H4 (cell line): ENCODE results near the gene TRIM52. TPM values are rescaled to one million over a fixed set of nuclear protein-coding genes. Genes with fewer than 3 reads are reported as not detected.
A peak's percentile ranks its signal among the peaks of the same experiment; 100 is the strongest.

Experiments
- DNase-seq: peaks from one replicate; pipeline ENCODE4 v3.0.0-alpha.2; 2015; ENCODE audit warnings: low spot score
- total RNA-seq: library from RNA; depleted of rRNA; stranded (reverse); fragments of >200 nt; shearing (Covaris generic); gene quantifications from 2 replicates; pipeline ENCODE4 v1.2.3, GENCODE V29; 2014

Gene TRIM52
- total RNA-seq, 1 experiment from 2014 or later: 11.5 TPM

DNA sequence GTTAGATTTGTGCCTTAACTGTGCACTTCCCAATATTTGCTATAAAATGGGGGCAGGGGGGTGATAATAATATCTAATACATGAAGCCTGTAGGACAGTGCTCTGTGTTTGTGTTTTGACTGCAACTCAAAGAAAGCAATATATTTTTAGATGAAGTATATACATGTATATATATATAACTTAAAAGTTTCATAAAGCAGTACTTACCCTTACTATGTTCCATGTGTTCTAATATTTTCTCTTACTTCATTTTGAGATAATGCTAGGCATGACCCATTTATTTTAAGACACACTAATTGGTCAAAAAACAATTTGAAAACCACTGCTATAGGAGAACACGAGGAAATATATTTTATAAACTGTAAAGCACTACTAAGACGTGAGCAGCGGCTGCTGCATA, 2.4 kb downstream of the TRIM52 start:
- DNase-seq: no peak

DNA sequence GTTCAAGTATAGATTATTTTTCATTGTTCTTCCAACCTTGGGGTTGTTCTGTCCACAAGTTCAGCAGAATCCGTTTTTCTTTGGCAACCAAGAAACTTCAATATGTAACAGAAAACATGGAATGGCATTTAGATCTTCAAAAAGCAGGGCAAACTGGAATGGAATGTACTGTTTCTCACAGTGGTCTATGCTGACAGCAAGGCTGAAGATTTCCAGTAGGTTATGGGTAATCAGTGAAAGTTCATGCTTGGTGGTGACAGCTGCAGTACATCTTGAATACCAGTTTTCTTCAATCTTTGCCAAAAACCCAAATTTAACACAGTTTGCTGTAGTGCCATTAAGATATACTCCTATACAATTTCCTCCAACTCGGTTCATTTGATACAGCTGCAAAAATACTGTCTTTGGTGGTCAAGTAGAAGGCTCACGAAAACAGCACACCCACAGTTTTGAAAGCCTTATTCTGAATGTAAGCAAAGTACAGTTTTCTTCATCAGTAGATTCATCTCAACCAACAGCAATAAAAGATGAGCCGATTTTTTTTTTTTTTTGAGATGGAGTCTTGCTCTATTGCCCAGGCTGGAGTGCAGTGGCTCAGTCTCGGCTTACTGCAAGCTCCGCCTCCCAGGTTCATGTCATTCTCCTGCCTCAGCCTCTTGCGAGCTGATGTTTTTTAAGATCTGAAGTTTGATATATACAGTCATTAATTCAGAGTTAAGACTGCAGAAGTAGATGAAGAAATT, 4.9 kb downstream of the TRIM52 start:
- no peak for DNase-seq

DNA sequence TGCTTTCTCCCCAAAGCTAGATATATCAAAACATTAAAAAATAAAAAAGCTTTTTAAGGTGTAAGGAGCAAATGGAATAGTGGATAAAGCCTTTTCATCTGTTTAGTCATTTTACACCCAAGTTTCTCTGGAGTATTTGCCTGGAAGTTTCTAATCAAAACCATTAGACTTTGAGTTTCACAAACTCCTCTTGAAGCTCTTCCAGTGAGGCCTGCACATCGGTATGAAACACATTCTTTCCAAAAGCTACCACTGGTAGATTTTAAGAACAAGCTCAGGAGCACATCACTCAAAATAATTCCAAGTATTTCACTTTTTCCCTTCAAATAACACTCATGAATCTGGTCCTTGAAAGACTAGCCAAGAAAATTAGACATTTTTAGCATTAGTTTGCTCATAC, 5.7 kb downstream of the TRIM52 start:
- no peak for DNase-seq

DNA sequence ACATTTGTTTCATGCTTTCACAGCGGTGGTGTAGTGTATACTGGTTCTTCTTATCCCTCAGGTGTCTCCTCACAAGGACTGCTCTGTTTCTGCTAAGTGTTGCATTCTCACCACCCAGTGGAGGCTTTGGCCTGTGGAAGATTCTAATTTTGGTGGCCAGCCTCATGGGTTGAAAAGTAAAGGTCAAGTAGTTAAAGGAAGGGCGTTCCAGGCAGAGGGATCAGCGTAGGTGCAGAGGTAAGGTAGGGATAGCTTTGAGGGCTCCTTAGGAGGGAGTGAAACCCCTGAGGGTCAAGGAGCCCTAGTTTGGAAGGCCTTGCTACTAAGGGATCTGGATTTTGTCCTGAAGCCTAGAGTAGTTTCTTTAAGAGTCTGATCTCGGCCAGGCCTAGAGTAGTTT, 12.7 kb downstream of the TRIM52 start:
- no peak for DNase-seq

DNA sequence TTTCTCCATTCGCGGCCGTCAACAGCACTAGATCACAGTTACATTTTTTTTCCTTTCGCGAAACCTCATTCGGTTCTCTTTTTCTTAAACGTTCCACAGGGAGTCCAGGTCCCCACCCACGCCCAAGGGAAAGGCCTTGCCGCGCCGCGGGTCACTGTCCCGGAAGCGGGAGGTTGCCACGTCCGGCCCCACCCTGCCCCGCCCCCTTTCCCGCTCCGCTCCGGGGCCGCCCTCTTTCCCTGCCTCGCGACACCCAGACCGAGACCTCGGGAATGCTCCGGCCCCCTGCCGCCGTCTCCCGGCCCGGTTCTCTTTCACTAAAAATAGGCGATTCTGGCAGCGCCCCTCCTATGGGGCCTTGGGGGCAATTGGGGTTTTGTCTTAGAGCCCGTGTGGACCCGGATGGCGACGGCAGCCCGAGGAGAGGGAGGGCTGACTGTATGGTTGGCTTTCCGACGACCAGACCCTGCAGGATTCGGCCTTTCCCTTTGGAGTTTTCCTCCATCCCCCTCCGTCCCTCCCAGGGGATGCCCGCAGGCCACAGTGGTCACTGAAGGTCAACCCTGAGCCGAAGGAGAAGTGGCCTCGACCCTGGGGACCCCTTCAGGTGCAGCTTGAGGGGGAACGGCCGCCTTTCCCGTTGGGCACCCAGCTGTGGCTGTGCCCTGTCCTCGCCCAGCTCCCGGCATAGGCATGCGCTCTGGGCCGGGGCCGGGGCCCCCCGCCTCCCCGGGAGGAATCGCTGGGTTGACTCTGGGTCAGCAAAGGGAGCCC, 14.5 kb downstream of the TRIM52 start:
- DNase-seq: peak; percentile 85

DNA sequence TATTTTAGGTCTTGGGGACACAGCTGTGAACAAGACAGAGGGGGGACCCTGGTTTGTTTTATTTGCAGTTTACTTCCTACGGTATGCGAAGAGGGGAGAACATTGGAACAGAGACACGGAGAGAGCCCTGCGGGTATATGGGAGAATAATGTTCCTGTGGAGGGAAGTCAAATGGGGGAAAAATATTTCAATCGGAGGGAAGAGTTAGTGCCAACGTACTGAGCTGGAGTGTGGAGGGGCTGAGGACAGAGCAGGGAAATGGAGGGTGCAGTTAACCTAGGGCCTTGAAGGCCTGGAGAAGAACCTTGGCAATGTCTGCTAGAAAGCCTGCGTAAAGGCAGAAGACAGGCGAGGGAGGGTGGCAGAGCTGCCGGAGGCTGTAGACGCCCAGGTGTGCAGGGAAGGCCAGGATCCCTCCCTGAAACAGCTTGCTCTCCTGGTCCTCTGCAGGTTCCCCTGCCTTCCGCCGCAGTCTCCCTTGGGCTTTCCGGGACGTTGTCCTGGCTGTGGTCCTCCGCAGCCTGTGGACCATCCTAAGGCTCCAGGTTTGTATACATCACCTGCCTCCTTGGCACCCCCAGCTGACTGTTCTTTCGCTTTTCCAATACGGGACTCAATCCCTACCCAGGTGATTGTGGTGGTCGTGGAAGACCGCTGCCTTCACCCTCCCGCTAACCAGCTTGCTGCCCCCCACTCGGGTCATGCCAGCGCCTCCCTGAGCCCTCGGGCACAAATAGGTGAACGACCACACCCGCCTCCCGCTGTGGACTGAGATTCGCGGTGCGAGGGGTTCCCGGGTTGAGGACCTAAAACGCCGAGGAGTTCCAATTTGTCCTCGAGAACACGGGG, 15.3 kb downstream of the TRIM52 start:
- no peak for DNase-seq

DNA sequence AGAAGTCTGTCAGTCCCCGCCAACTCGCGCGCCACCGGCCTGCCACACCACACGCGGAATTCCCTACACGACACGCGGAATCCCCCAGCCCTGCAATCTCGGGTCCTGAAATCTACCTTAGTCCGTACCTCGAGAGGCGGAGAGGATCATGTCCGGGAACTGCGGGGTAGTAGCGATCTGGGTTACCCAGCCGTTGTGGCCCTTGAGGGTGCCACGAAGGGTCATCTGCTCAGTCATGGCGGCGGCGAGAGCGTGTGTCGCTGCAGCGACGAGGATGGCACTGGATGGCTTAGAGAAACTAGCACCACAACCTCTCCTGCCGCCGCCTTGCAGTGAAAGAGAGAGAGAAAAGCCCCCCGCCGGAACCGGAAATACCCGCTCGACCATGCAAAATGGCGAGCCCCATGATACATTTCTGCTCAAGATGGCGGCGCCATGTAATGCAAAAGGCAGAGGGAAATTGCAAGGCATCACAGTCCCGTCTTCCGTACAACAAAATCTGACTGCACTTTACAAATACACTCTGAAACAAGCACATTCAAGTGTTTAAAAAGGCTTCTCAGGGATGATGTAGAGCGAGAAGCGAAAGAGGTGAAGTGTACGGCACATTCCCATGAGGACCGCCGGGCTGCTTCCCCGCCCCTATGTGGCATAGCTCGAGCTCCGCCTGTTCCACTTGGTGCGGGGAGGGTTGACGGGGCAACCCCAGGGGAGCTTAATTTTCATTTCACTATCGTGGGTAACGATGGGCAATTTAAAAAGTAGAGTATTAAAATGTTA, 17.2 kb downstream of the TRIM52 start, which contains the start of gene RACK1:
Gene RACK1 (minus strand): TSS at position 343 of the 780 bp plus-strand sequence. CDS start 106 bp downstream, at position 237.
- peak; percentile 89 for DNase-seq

DNA sequence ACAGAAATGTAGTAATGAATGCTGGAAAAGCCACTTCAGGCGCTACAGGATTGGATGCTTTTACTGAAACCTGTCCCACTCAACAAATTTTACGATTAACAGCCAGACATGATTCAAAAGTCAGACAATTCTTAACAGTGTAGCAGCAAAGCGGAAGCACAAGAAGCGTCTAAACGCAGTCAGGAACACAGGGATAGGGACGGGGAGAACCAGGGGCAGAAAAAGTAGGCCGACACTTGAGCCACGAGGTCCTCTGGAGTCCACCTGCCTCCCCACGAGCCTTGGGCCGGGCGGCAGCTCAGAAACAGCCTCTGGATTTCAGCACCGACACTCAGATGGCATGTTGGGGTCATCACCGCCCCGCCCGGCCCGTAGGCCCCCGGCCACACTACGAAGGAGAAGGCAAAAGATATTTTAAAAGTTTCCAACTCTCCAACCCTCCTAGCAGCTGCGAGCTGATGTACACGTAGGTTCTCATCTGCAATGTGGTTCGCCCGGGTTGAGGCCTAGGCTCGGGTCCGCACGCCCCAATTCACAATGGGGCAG, 17.9 kb downstream of the TRIM52 start:
- no peak for DNase-seq

DNA sequence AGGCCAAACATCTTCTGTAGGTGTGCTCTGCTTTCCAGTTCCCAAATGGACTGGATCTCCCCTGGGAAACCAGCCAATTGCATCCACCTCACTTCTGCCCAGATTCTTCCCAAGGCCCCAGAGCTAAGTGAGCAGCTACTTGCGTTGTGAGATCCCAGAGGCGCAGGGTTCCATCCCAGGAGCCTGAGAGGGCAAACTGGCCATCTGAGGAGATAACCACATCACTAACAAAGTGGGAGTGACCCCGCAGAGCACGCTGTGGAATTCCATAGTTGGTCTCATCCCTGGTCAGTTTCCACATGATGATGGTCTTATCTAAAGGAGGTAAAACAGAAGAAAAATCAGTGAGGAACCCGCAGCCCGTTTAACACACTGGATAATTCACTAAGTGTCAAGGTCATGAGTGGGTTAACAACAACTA, 18.9 kb downstream of the TRIM52 start:
- peak; percentile 20 for DNase-seq

DNA sequence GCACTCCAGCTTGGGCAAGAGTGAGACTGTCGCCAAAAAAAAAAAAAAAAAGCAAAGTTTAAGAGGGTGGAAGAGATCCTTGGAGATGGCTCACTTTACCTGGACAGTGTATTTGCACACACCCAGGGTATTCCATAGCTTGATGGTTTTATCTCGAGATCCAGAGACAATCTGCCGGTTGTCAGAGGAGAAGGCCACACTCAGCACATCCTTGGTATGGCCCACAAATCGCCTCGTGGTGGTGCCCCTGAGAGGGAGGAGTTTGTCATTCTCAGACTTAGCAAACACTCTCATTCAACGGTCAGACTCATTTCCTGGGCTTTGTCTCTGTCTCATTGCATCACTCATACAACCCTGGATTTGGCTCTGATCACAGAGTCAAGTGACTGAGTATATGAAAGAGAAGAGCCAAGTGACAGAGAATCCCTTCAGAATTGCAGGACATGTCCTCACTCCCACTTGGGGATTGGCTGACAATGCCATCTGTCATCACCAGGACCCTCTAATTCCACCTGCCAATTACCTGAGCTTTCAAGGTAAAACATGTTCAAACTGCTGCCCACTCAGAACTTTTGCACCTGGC, 19.5 kb downstream of the TRIM52 start:
- DNase-seq: peak; percentile 90

DNA sequence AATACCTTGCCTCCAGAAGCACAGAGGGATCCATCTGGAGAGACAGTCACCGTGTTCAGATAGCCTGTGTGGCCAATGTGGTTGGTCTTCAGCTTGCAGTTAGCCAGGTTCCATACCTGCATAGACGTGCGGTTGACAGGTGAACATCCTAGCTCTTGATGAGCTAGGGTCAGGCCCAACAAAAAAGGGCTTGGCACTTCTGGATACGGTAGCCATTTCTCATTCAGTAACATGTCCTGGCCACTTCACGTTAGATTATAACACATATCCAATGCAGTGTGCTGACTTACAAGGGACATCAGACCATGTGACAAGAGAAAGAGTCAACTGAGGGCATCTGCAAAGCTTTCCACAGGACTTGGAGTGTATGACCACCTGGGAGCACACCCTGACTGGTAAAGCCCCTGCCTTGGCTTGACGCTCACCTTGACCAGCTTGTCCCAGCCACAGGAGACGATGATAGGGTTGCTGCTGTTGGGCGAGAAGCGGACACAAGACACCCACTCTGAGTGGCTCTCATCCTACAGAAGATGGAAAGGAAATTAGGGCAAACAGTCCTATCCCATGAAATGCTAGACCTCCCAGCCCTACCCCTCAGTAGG, 21.8 kb downstream of the TRIM52 start:
- no peak for DNase-seq

DNA sequence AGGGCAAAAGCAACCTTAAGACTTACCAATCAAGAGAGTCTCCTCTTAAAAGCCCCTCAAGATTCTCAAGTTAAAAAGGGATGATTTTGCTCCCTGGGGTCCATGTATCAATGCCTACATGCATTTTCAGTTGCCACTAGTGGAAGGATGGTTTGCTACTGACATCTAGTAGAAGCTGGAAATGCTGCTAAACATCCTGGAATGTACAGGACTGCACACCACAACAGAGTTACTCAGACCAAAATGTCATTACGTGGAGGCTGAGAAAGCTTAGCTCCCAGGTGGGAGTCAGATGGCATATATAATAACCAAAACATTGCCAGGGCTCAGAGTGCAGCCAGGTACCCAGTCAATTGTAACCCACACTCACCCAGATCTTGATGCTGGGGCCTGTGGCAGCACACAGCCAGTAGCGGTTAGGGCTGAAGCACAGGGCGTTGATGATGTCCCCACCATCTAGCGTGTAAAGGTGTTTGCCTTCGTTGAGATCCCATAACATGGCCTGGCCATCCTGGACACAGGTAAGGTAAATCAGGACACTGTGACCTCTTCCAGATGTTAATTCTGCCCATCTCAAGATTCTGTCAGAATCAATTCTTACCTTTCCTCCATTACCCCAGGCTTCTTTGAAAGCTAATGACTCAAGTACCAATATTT, 23.1 kb downstream of the TRIM52 start:
- DNase-seq: no peak

DNA sequence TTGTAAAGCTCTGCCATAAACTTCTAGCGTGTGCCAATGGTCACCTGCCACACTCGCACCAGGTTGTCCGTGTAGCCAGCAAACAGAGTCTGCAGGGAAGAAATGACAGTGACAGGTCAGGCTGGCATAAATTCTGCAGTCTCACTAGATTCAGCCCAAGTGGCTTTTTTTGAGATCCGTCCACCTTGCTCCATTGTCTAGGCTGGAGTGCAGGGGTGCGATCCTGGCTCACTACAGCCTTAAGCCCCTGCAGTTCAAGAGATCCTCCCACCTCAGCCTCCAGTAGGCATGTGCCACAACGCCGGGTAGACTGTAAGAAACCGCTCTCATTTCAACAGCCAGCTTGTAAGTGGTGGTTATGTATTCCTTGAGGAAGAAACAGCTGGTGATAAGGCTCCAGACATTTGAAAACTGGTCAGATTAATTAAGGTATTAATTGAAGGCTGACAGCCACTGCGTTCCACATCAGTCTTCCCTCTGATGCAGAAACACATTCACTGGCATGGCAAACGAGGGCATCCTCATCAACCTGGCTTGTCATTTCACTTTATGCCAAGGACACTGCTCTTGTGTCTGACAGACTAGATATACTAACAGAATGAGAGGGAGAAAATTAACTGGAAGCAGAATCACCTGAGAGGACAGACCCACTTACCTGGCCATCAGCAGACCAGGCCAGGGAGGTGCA, 23.8 kb downstream of the TRIM52 start:
- DNase-seq: no peak

DNA sequence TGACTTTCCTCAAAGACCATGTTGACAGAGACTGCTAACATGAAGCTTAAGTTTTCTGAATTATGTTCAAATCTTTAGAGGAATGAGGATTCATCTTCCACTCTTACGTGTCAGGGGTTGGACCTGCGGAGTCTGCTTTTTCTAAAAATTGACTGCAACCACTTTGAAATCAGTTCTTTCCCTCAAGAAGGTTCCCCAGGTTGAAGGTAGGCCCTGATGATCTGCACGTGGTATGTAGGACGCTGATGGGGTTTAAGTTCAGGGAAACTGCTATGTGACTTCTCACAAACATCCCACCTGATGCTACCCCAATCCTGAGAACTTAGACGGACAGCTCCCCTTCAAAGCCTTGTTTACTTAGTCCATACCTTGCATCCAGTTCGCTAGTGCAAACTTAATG, 24.5 kb downstream of the TRIM52 start:
- DNase-seq: no peak

DNA sequence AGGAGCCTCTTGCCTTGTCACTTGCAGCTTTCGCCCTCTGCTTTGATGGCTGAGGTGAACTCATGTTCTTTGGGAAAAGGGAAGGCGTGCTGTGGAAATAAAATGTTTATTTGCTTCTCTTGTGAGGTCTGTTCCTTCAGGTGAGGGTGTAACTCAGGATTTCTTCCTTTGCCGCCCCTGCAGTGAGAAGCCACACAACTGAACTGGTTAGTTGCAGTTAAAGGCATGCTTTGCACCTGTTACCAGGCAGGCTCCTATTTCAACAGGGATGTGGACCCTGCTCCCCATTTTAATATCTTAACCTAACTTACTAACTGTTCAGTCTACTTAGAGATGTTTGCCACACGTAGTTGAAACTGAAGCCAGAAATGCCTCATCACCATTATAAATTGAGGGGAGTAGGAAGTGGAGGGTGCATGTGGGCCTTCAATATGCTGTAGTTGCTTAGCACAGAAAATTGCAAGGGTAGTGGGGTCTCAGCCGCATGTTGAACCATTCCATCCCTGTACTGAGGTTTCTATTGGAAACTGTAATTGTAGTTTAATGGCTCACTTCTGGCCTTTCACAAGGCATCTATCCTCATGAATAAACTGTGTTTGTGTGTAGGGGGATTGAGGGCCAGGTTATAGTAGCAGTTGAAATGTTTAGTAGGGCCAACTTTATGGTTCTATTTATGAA, 25.1 kb downstream of the TRIM52 start:
- DNase-seq: no peak

DNA sequence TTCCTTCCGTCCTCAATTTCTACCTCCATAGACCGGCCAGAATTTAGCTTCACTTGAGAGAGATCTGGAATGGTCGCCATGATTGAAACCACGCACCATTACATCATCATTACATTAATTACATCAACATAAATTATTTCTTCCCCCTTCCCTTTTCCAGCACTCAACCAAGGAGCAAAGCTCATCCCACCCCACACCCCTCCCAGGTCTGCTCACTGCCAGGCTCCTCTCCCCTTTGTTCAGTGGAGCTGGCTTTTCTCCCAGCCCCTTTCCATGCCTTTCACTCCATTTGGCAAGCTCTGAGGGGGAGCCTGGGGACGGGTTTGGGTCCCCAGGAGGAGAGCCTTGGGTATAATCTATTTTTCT, 25.6 kb downstream of the TRIM52 start:
- DNase-seq: no peak

DNA sequence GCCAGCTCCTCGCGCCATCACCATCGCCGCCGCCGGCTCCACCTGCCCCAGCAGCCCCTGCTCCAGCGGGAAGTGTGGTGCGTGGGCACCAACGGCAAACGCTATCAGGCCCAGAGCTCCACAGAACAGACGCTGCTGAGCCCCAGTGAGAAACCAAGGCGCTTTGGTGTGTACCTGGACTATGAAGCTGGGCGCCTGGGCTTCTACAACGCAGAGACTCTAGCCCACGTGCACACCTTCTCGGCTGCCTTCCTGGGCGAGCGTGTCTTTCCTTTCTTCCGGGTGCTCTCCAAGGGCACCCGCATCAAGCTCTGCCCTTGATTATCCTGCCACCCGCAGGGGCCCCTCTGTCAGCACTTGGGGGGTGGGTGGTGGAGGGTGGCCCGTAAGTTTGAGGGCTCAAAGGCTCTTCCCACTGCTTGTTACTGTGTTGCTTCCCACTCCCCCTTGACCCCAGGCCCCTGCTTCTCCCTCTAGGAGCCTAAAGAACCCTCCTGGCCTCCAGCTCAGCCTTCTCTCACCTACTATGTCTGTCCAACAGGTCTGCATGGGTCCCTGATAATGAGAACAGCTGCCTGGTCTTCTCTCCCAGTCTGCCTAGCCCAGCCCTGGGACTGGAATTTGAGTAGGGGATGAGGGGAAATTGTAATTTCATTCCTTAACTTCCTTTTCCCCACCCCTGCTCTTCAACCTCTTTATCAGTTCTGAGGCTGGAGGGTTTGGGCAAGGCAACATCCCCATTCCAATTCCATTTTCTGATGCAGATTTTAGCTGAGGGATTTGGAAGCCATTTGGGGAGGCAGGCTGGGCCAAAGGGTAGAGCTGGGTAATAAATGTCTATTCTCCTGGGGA, 26.3 kb downstream of the TRIM52 start:
- DNase-seq: no peak
